ENCODE data around the gene NDUFAF2.

The NDUFAF2 gene

GRCh38 chr5:61142391-61142790, 197.4 kb downstream of the NDUFAF2 start:
- no peak overlapping the region for H3K4me2 ChIP-seq (ENCODE audit: insufficient read depth, low read length)
- H3K27me3 ChIP-seq (ENCODE audit: insufficient read depth, low read length, poor library complexity), result no peaks in the 10 kb centered on the region
- H2AFZ ChIP-seq (ENCODE audit: low read depth, low read length), result no peak overlapping the region
- H3K79me2 ChIP-seq (ENCODE audit: insufficient read depth, low read length), result no peaks in the 10 kb centered on the region
- no peak overlapping the region for H3K27ac ChIP-seq (ENCODE audit: low read length)
- no peaks in the 10 kb centered on the region for H3K4me1 ChIP-seq (ENCODE audit: insufficient read depth, low read length)
- no peaks in the 10 kb centered on the region for H3K36me3 ChIP-seq (ENCODE audit: insufficient read depth, low read length)
- ATAC-seq (ENCODE audit: insufficient read depth, low read depth) (no peak), DNase-seq (no peak)
- H3K9ac ChIP-seq (ENCODE audit: low read depth, low read length), result no peak overlapping the region
- H3K9me3 ChIP-seq (ENCODE audit: insufficient read depth, low read length, severe bottlenecking), result no peaks in the 10 kb centered on the region
- H4K20me1 ChIP-seq (ENCODE audit: insufficient read depth, low read length), result no peaks in the 10 kb centered on the region
- H3K4me3 ChIP-seq (ENCODE audit: low read depth in 1 of 2, low read length in 2 of 2), result no peak overlapping the region
- no peak for TF ChIP-seq CTCF (IDR thresholded peaks at IDR 0.05; ENCODE audit: borderline replicate concordance, extremely low read depth, low read length, poor library complexity, severe bottlenecking)

GRCh38 chr5:61142811-61143210, 197.8 kb downstream of the NDUFAF2 start:
- no peak for DNase-seq
- Histone ChIP-seq H3K9me3 (ENCODE audit: insufficient read depth, low read length, severe bottlenecking) (no peaks in the 10 kb centered on the region), H3K4me3 (ENCODE audit: low read depth in 1 of 2, low read length in 2 of 2) (no peak overlapping the region), H3K9ac (ENCODE audit: low read depth, low read length) (no peak overlapping the region), H3K36me3 (ENCODE audit: insufficient read depth, low read length) (no peaks in the 10 kb centered on the region), H3K4me1 (ENCODE audit: insufficient read depth, low read length) (no peaks in the 10 kb centered on the region), H2AFZ (ENCODE audit: low read depth, low read length) (no peak overlapping the region), H3K79me2 (ENCODE audit: insufficient read depth, low read length) (no peaks in the 10 kb centered on the region), H4K20me1 (ENCODE audit: insufficient read depth, low read length) (no peaks in the 10 kb centered on the region), H3K27me3 (ENCODE audit: insufficient read depth, low read length, poor library complexity) (no peaks in the 10 kb centered on the region), H3K27ac (ENCODE audit: low read length) (no peak overlapping the region), H3K4me2 (ENCODE audit: insufficient read depth, low read length) (no peak overlapping the region)
- TF ChIP-seq CTCF (IDR thresholded peaks at IDR 0.05; ENCODE audit: borderline replicate concordance, extremely low read depth, low read length, poor library complexity, severe bottlenecking), result no peak
- TF ChIP-seq EZH2 (IDR thresholded peaks at IDR 0.05; ENCODE audit: borderline replicate concordance, low read depth, low read length, severe bottlenecking), result no peak
- no peak for ATAC-seq (ENCODE audit: insufficient read depth, low read depth)

GRCh38 chr5:61148515-61148914, 203.5 kb downstream of the NDUFAF2 start:
- H3K4me3 ChIP-seq (ENCODE audit: low read depth in 1 of 2, low read length in 2 of 2), result no peak overlapping the region
- no peaks in the 10 kb centered on the region for H4K20me1 ChIP-seq (ENCODE audit: insufficient read depth, low read length)
- no peaks in the 10 kb centered on the region for H3K9me3 ChIP-seq (ENCODE audit: insufficient read depth, low read length, severe bottlenecking)
- ATAC-seq (ENCODE audit: insufficient read depth, low read depth) (no peak), DNase-seq (no peak)
- TF ChIP-seq CTCF (IDR thresholded peaks at IDR 0.05; ENCODE audit: borderline replicate concordance, extremely low read depth, low read length, poor library complexity, severe bottlenecking) (no peak), EZH2 (IDR thresholded peaks at IDR 0.05; ENCODE audit: borderline replicate concordance, low read depth, low read length, severe bottlenecking) (no peak)
- no peak overlapping the region for H3K4me2 ChIP-seq (ENCODE audit: insufficient read depth, low read length)
- H3K36me3 ChIP-seq (ENCODE audit: insufficient read depth, low read length), result no peaks in the 10 kb centered on the region
- H3K9ac ChIP-seq (ENCODE audit: low read depth, low read length), result no peak overlapping the region
- H3K27me3 ChIP-seq (ENCODE audit: insufficient read depth, low read length, poor library complexity), result no peaks in the 10 kb centered on the region
- no peak overlapping the region for H2AFZ ChIP-seq (ENCODE audit: low read depth, low read length)
- H3K4me1 ChIP-seq (ENCODE audit: insufficient read depth, low read length), result no peaks in the 10 kb centered on the region
- H3K79me2 ChIP-seq (ENCODE audit: insufficient read depth, low read length), result no peaks in the 10 kb centered on the region
- no peak overlapping the region for H3K27ac ChIP-seq (ENCODE audit: low read length)

- no peak overlapping the region for H3K9ac ChIP-seq (ENCODE audit: low read depth, low read length)
- no peak overlapping the region for H3K4me3 ChIP-seq (ENCODE audit: low read depth in 1 of 2, low read length in 2 of 2)
- DNase-seq (no peak), ATAC-seq (ENCODE audit: insufficient read depth, low read depth) (no peak)
- no peaks in the 10 kb centered on the region for H3K4me1 ChIP-seq (ENCODE audit: insufficient read depth, low read length)
- H3K9me3 ChIP-seq (ENCODE audit: insufficient read depth, low read length, severe bottlenecking), result no peaks in the 10 kb centered on the region
- H3K27ac ChIP-seq (ENCODE audit: low read length), result no peak overlapping the region
- H4K20me1 ChIP-seq (ENCODE audit: insufficient read depth, low read length), result no peaks in the 10 kb centered on the region
- no peaks in the 10 kb centered on the region for H3K27me3 ChIP-seq (ENCODE audit: insufficient read depth, low read length, poor library complexity)
- TF ChIP-seq CTCF (IDR thresholded peaks at IDR 0.05; ENCODE audit: borderline replicate concordance, extremely low read depth, low read length, poor library complexity, severe bottlenecking) (no peak), EZH2 (IDR thresholded peaks at IDR 0.05; ENCODE audit: borderline replicate concordance, low read depth, low read length, severe bottlenecking) (no peak)
- no peak overlapping the region for H2AFZ ChIP-seq (ENCODE audit: low read depth, low read length)
- no peak overlapping the region for H3K4me2 ChIP-seq (ENCODE audit: insufficient read depth, low read length)
- no peaks in the 10 kb centered on the region; the same call in 1 of the 2 replicates for H3K36me3 ChIP-seq (ENCODE audit: insufficient read depth, low read length)
- no peaks in the 10 kb centered on the region for H3K79me2 ChIP-seq (ENCODE audit: insufficient read depth, low read length)
Measured at GRCh38 chr5:61151893-61152292, 206.9 kb downstream of the NDUFAF2 start.
